HCT116 (cell line): ENCODE results near the gene DOCK1. TPM values are rescaled to one million over a fixed set of nuclear protein-coding genes. Genes with fewer than 3 reads are reported as not detected.

Experiments
- ATAC-seq: fragments of 200-7000 bp; cut with Tn5 transposase; 2 replicates; pipeline ENCODE4 v1.9.1; 2020; ENCODE audit warnings: mild to moderate bottlenecking, moderate library complexity
- BruUV-seq: library from RNA; stranded (reverse); fragments of 400-500 nt; replicated peaks from 2 replicates; lab custom pipeline; 2021; lab: Mats Ljungman, UMichigan
- CTCF ChIA-PET: fragments of 300-600 bp; sonication (Branson Sonifier 250); formaldehyde crosslinking; loops from one replicate; lab custom pipeline; 2021; ENCODE audit warnings: antibody characterized with exemption; lab: Charles Lee
- POLR2A ChIA-PET: fragments of 300-600, 350-600 bp; sonication (Branson Sonifier 250); formaldehyde crosslinking; loops from one replicate; lab custom pipeline; 2021; ENCODE audit warnings: antibody characterized with exemption; lab: Charles Lee
- RAD21 ChIA-PET, 2 experiments: fragments of 300-600 bp; sonication (Branson Sonifier 250); formaldehyde crosslinking; loops; one replicate each; lab custom pipeline; 2023; ENCODE audit warnings: low total read pairs in 2 of 2; ENCODE audit not compliant: uncharacterized antibody in 2 of 2, unreplicated experiment in 2 of 2, low non-redundant PET in 1 of 2; lab: Charles Lee
- DNase-seq: peaks from one replicate; pipeline ENCODE4 v3.0.0-alpha.2; 2010; ENCODE audit warnings: low read depth, low spot score
- H2AFZ ChIP-seq: fragments of 200-600 bp; shearing (Covaris generic), sonication (generic); 2 replicates; pipeline ENCODE4 v1.6.1; 2017; ENCODE audit warnings: low read depth, mixed run types, mixed read lengths, antibody characterized with exemption, low read length; ENCODE audit not compliant: poor library complexity, severe bottlenecking
- H3K27ac ChIP-seq: 2 replicates; pipeline ENCODE4 v1.5.1; 2012; ENCODE audit warnings: low read depth, low read length
- H3K27me3 ChIP-seq: fragments of 200-600 bp; sonication (generic); 2 replicates; pipeline ENCODE4 v1.6.1; 2016; ENCODE audit warnings: mixed run types, low read length, mixed read lengths; ENCODE audit not compliant: insufficient read depth
- H3K36me3 ChIP-seq, 2 experiments: fragments of 200-500 bp in 1 of 2; fragments of 200-600 bp in 1 of 2; sonication (Bioruptor generic) in 1 of 2; sonication (generic) in 1 of 2; 2 replicates each; pipeline versions ENCODE4 v1.5.1 to v1.6.1; 2014 to 2016; ENCODE audit warnings: low read length in 2 of 2, inconsistent platforms in 1 of 2, mixed read lengths in 1 of 2, mixed run types in 1 of 2; ENCODE audit not compliant: insufficient read depth in 2 of 2, control insufficient read depth in 1 of 2
- H3K4me1 ChIP-seq, 2 experiments: fragments of 200-600 bp in 1 of 2; sonication (generic) in 1 of 2; 2 replicates each; pipeline versions ENCODE4 v1.5.1 to v1.6.1; 2012 to 2017; ENCODE audit warnings: low read length in 2 of 2, inconsistent platforms in 1 of 2, mild to moderate bottlenecking in 1 of 2, mixed read lengths in 1 of 2, mixed run types in 1 of 2, moderate library complexity in 1 of 2; ENCODE audit not compliant: insufficient read depth in 2 of 2, control insufficient read depth in 1 of 2
- H3K4me2 ChIP-seq: fragments of 200-600 bp; sonication (generic); 2 replicates; pipeline ENCODE4 v1.6.1; 2017; ENCODE audit warnings: mixed run types, low read length, mixed read lengths
- H3K4me3 ChIP-seq, 2 experiments: fragments of 200-600 bp in 1 of 2; sonication (generic) in 1 of 2; replicated peaks in 1 of 2; 2 replicates each; pipeline ENCODE4 v1.5.1; 2011 to 2016; ENCODE audit warnings: low read length in 2 of 2, control low read depth in 1 of 2, low read depth in 1 of 2, mild to moderate bottlenecking in 1 of 2, mixed read lengths in 1 of 2, mixed run types in 1 of 2
- H3K79me2 ChIP-seq: fragments of 200-600 bp; sonication (generic); 2 replicates; pipeline ENCODE4 v1.6.1; 2017; ENCODE audit warnings: mild to moderate bottlenecking, mixed run types, low read length, moderate library complexity, mixed read lengths; ENCODE audit not compliant: insufficient read depth
- H3K9ac ChIP-seq: fragments of 200-600 bp; sonication (generic); 2 replicates; pipeline ENCODE4 v1.6.1; 2016; ENCODE audit warnings: low read length, mixed read lengths
- H3K9me2 ChIP-seq: fragments of 200-600 bp; sonication (generic), shearing (Covaris generic); 2 replicates; pipeline ENCODE4 v1.6.1; 2017; ENCODE audit warnings: mixed run types, mild to moderate bottlenecking, moderate library complexity; ENCODE audit not compliant: insufficient read depth
- H3K9me3 ChIP-seq, 2 experiments: fragments of 200-500 bp in 1 of 2; fragments of 200-600 bp in 1 of 2; sonication (Bioruptor generic) in 1 of 2; sonication (generic) in 1 of 2; 2 replicates each; pipeline ENCODE4 v1.6.1; 2014 to 2017; ENCODE audit warnings: low read length in 2 of 2, mixed read lengths in 2 of 2, inconsistent platforms in 1 of 2, low read depth in 1 of 2, mild to moderate bottlenecking in 1 of 2, mixed run types in 1 of 2, moderate library complexity in 1 of 2; ENCODE audit not compliant: control insufficient read depth in 1 of 2, insufficient read depth in 1 of 2
- H4K20me1 ChIP-seq: fragments of 200-600 bp; sonication (generic), shearing (Covaris generic); 2 replicates; pipeline ENCODE4 v1.6.1; 2017; ENCODE audit warnings: mixed run types, mild to moderate bottlenecking, moderate library complexity; ENCODE audit not compliant: insufficient read depth
- ATF3 ChIP-seq: IDR thresholded peaks from 2 replicates; pipeline ENCODE4 v1.6.1; 2012
- CBX3 ChIP-seq: IDR thresholded peaks from 2 replicates; pipeline ENCODE4 v1.6.1; 2012; ENCODE audit warnings: low read depth
- CEBPB ChIP-seq: IDR thresholded peaks from 2 replicates; pipeline ENCODE4 v1.6.1; 2012; ENCODE audit warnings: low read depth
- EGR1 ChIP-seq: IDR thresholded peaks from 2 replicates; pipeline ENCODE4 v1.6.1; 2012; ENCODE audit warnings: low read depth
- ELF1 ChIP-seq: IDR thresholded peaks from 2 replicates; pipeline ENCODE4 v1.6.1; 2012; ENCODE audit warnings: low read depth, borderline replicate concordance
- EZH2 ChIP-seq: fragments of 200-600 bp; sonication (generic); IDR thresholded peaks from 2 replicates; pipeline ENCODE4 v1.6.1; 2017; ENCODE audit warnings: antibody characterized with exemption, mixed run types
- EZH2phosphoT487 ChIP-seq: fragments of 200-600 bp; IDR thresholded peaks from 2 replicates; pipeline ENCODE4 v1.6.1; 2018; ENCODE audit warnings: antibody characterized with exemption, borderline replicate concordance
- FOSL1 ChIP-seq: IDR thresholded peaks from 2 replicates; pipeline ENCODE4 v1.6.1; 2012; ENCODE audit warnings: low read depth
- JUND ChIP-seq: IDR thresholded peaks from 2 replicates; pipeline ENCODE4 v1.6.1; 2012
- MAX ChIP-seq: IDR thresholded peaks from 2 replicates; pipeline ENCODE4 v1.6.1; 2012
- POLR2A ChIP-seq: IDR thresholded peaks from 2 replicates; pipeline ENCODE4 v1.7.0; 2011; ENCODE audit warnings: borderline replicate concordance; ENCODE audit not compliant: insufficient read depth, insufficient read length; ENCODE audit errors: extremely low read depth
- POLR2AphosphoS5 ChIP-seq: IDR thresholded peaks from 2 replicates; pipeline ENCODE4 v1.6.1; 2011; ENCODE audit warnings: mild to moderate bottlenecking, low read depth, low read length, moderate library complexity
- RAD21 ChIP-seq: IDR thresholded peaks from 2 replicates; pipeline ENCODE4 v1.6.1; 2012; ENCODE audit warnings: low read depth, mild to moderate bottlenecking
- SP1 ChIP-seq: IDR thresholded peaks from 2 replicates; pipeline ENCODE4 v1.6.1; 2012; ENCODE audit warnings: low read depth
- SRF ChIP-seq: IDR thresholded peaks from 2 replicates; pipeline ENCODE4 v1.6.1; 2012; ENCODE audit warnings: low read depth
- TCF7L2 ChIP-seq: IDR thresholded peaks from 2 replicates; pipeline ENCODE4 v1.7.0; 2011; ENCODE audit warnings: borderline replicate concordance, inconsistent platforms; ENCODE audit not compliant: insufficient read depth, insufficient read length; ENCODE audit errors: extremely low read depth
- YY1 ChIP-seq: IDR thresholded peaks from 2 replicates; pipeline ENCODE4 v1.6.1; 2011; ENCODE audit warnings: low read length, low read depth, moderate library complexity, mild to moderate bottlenecking; ENCODE audit not compliant: insufficient replicate concordance; ENCODE audit errors: extremely low read depth
- ZBTB33 ChIP-seq: IDR thresholded peaks from 2 replicates; pipeline ENCODE4 v1.6.1; 2011; ENCODE audit warnings: mild to moderate bottlenecking, low read length, moderate library complexity; ENCODE audit not compliant: insufficient replicate concordance; ENCODE audit errors: extremely low read depth
- ZNF274 ChIP-seq: fragments of 200-500 bp; sonication (Bioruptor generic); IDR thresholded peaks from 2 replicates; pipeline ENCODE4 v1.6.1; 2014; ENCODE audit warnings: mild to moderate bottlenecking, low read depth, low read length, inconsistent platforms
- intact Hi-C: fragments of 100-400 bp; cut with micrococcal nuclease; formaldehyde crosslinking; loops from 2 replicates; pipeline ENCODE4 v1.10.0; 2022
- total RNA-seq: library from RNA; stranded (reverse); gene quantifications from one replicate; pipeline ENCODE4 v1.2.1, GENCODE V29; 2021; ENCODE audit not compliant: unreplicated experiment

The DOCK1 gene
- total RNA-seq, 1 experiment from 2014 or later = 46.5 TPM

GRCh38 chr10:127299956-127300689 is 394.9 kb downstream of the DOCK1 start:
- H3K9me2 ChIP-seq = no peaks in the 10 kb centered on the region
- POLR2A ChIA-PET = no interaction called here

GRCh38 chr10:127300868-127301321 is 395.7 kb downstream of the DOCK1 start:
- no peaks in the 10 kb centered on the region for H3K79me2 ChIP-seq
- no peak overlapping the region for H3K4me3 ChIP-seq
- no peak overlapping the region for H3K27ac ChIP-seq
- ATAC-seq (no peak), DNase-seq (no peak)
- CTCF ChIA-PET = no interaction called here
- no peaks in the 10 kb centered on the region for H3K36me3 ChIP-seq
- no peaks in the 10 kb centered on the region for H3K27me3 ChIP-seq
- H3K9ac ChIP-seq = no peak overlapping the region
- BruUV-seq = no TSS peak
- POLR2A ChIA-PET = no interaction called here
- H3K4me2 ChIP-seq = no peak overlapping the region
- intact Hi-C loops = no loop called here
- no peaks in the 10 kb centered on the region for H3K9me3 ChIP-seq
- RAD21 ChIA-PET = no interaction called here
- H2AFZ ChIP-seq = no peak overlapping the region
- H4K20me1 ChIP-seq = no peaks in the 10 kb centered on the region
- H3K4me1 ChIP-seq = peaks cover 5 to 9% of the 10 kb centered on the region in 2 experiments; a peak in 2 of 4 replicates
- no peaks in the 10 kb centered on the region for H3K9me2 ChIP-seq
- TF ChIP-seq ZNF274 (no peak), YY1 (no peak), CEBPB (no peak), MAX (no peak), POLR2A (no peak), ZBTB33 (no peak), EZH2phosphoT487 (no peak), POLR2AphosphoS5 (no peak), SP1 (no peak), FOSL1 (no peak), EZH2 (no peak), CBX3 (no peak)

More at GRCh38 chr10:127299956-127300689, 394.9 kb downstream of the DOCK1 start:
- RAD21 ChIA-PET = no interaction called here
- CTCF ChIA-PET = no interaction called here
- H3K9me3 ChIP-seq = no peaks in the 10 kb centered on the region
- no peaks in the 10 kb centered on the region for H3K79me2 ChIP-seq
- no peak for TF ChIP-seq EZH2phosphoT487
- no peak for TF ChIP-seq ATF3
- no peak for TF ChIP-seq MAX
- TF ChIP-seq ELF1 = no peak
- no peak for TF ChIP-seq EGR1
- TF ChIP-seq RAD21 = no peak
- no peak for TF ChIP-seq FOSL1
- no peak for TF ChIP-seq SRF
- no peak for TF ChIP-seq POLR2AphosphoS5
- no peak for TF ChIP-seq SP1
- no peak for TF ChIP-seq TCF7L2
- no peak for TF ChIP-seq CBX3
- TF ChIP-seq JUND = no peak
- TF ChIP-seq, all 23 proteins: peak for 0
- Histone ChIP-seq H3K27me3 (no peaks in the 10 kb centered on the region), H3K4me3 (no peak overlapping the region), H3K36me3 (no peaks in the 10 kb centered on the region), H3K4me1 (peaks cover 5 to 9% of the 10 kb centered on the region in 2 experiments; a peak in 2 of 4 replicates), H4K20me1 (no peaks in the 10 kb centered on the region), H2AFZ (no peak overlapping the region), H3K9ac (no peak overlapping the region), H3K27ac (no peak overlapping the region), H3K4me2 (no peak overlapping the region)
- DNase-seq (no peak), ATAC-seq (no peak)
- BruUV-seq = no TSS peak
- intact Hi-C loops = no loop called here
